ENCODE data around the gene LRRC51.

DNA sequence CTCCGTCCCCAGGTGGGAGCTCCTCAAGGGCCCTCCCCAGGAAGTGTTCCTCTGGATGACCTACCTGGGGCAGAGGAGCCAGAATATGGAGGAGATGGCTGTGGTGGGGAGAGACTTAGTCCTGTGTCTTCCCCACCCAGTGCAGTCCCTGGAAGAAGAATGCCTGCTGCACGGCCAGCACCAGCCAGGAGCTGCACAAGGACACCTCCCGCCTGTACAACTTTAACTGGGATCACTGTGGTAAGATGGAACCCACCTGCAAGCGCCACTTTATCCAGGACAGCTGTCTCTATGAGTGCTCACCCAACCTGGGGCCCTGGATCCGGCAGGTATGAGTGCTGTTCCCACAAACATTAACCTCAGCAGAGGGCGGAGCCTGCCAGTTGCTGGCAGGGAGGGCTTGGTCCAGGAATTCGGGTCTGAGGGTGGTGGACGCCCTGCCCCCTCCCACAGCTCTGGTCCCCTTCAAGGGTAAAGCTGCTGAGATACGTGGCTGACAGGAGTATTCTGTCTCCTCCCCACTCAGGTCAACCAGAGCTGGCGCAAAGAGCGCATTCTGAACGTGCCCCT lies 58.3 kb downstream of the LRRC51 start:
- TF ChIP-seq POLR2A (IDR thresholded peaks at IDR 0.05): no peak
- TF ChIP-seq, protein P1, sequence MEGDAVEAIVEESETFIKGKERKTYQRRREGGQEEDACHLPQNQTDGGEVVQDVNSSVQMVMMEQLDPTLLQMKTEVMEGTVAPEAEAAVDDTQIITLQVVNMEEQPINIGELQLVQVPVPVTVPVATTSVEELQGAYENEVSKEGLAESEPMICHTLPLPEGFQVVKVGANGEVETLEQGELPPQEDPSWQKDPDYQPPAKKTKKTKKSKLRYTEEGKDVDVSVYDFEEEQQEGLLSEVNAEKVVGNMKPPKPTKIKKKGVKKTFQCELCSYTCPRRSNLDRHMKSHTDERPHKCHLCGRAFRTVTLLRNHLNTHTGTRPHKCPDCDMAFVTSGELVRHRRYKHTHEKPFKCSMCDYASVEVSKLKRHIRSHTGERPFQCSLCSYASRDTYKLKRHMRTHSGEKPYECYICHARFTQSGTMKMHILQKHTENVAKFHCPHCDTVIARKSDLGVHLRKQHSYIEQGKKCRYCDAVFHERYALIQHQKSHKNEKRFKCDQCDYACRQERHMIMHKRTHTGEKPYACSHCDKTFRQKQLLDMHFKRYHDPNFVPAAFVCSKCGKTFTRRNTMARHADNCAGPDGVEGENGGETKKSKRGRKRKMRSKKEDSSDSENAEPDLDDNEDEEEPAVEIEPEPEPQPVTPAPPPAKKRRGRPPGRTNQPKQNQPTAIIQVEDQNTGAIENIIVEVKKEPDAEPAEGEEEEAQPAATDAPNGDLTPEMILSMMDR (IDR thresholded peaks at IDR 0.05): no peak

Data from sigmoid colon (tissue), 3 donors.